Measurements from ENCODE around the gene MTF1.

The MTF1 gene

GRCh38 chr1:37866491-37866890, 7.1 kb upstream of the MTF1 start:
- no peak for DNase-seq

GRCh38 chr1:37865348-37866120, 6.1 kb upstream of the MTF1 start:
- DNase-seq = peak in 1 of 5 experiments; percentile 7

DNA sequence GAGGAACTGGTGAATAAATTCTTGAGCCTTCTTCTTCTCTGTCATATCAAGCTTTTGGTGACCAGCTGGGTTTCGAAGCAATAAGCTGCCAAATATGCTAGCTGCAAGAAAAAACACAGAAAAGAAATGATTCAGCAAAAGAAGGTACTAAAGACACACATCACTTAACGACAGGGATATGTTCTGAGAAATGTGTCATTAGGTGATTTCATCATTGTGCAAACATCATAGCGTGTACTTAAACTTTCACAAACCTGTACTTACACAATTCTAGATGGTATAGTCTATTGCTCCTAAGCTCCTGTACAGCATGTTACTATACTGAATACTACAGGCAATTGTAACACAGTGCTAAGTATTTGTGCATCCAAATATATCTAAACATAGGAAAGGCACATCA, 2.9 kb upstream of the MTF1 start:
- peak in 1 of 5 experiments; percentile 19 for DNase-seq

DNA sequence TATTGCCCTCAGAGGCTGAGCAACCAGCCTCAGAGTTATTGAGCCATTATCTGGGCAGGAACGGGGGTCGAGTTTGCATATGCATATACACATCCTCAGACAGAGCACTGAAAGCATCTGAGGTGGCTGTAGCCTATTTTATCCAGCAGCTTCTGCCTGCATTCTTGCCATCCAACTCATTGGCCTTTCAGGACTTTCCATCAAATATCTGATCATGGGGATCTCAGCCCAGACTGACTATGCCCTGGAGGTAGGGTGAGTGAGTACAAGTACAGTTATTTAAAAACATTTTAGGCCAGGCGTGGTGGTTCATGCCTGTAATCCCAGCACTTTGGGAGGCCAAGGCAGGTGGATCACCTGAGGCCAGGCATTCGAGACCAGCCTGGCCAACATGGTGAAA, 1.8 kb upstream of the MTF1 start:
- no peak for DNase-seq

DNA sequence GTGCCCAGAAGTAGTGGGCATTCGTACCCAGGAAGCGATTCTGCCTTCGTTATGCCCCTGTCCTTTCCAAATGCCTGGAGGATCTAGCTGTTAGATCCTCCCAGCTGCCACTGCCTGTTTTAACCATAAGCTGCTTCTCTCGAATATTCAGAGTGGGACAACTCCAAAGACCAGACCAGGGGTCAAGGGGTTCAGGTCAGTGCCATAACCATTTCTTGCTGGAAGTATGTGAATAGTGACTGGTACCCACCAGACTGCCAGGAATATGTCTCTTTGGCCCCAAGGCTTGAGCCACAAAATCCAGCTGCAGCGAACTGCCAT, 914 bp upstream of the MTF1 start:
- no peak for DNase-seq

DNA sequence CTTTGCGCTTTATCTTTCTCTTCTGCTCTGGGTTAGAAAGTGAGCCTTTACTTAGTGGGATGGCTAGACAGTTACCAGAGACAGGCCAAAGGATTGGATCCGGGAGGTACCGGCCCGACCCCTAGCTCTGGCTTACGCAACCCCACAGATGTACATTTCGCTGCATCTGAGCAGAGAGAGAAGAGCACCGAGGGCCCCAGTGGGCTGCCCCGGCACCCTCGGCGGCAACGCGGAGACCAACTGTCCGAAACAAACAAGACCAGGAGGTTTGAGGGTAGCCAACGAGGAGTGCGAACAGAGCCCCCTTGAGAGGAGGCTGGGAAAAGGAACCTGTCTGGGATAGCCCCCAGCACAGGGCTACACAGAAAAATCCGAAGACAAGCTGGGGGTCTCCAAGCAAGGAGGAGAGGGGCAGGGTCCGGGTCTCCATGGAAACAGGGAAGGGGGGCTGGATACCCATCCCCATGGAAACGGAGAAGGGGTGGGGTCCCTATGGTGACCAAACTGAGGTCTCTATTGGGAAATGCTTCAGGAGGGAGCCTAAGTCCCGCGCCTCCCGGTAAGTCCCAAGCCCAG, 373 bp downstream of the MTF1 start:
- DNase-seq = peak in 1 of 5 experiments; percentile 14

DNA sequence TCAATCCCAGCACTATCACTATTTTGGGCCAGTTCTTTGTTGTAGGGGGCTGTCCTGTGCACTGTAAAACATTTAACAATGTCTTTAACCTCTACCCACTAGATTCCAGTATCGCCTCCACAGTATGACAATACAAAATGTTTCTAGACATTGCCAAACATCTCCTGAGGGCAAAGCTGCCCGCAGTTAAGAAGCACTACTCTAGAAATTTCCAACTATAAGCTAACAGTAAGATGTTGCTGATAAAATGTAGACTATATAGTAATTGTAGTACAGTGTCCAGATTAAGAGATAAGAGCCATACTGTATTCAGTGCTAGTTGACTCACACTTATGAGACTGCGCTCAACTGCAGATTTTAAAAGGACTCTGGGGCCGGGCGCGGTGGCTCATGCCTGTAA, 5.0 kb downstream of the MTF1 start:
- peak in 1 of 5 experiments; percentile 78 for DNase-seq

DNA sequence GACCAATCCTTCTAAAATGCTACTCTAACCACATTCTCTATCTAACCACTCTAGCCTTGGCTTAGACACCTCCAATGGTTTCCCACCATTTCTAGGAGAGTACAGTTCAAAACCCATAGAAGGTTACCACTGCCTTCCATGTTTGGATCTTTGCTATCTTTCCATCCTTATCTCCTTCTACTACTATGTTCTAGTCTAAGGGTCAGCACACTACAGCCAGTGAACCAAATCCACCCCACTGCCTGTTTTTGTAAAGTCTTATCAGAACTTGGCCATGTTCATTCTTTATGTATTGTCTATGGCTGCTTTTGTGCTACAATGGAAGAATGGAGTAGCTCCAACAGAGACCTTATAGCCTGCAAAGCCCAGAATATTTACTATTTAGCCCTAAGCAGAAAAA, 6.2 kb downstream of the MTF1 start:
- DNase-seq = no peak

- peak in 1 of 5 experiments; percentile 31 for DNase-seq
Observed at GRCh38 chr1:37851782-37852210, 7.6 kb downstream of the MTF1 start.

GRCh38 chr1:37851262-37851661, 8.1 kb downstream of the MTF1 start:
- DNase-seq = no peak

- DNase-seq = no peak
Observed at GRCh38 chr1:37850352-37850955, 8.9 kb downstream of the MTF1 start.

- DNase-seq = no peak
Observed at GRCh38 chr1:37849480-37849879, 9.9 kb downstream of the MTF1 start.

GRCh38 chr1:37846647-37847339, 12.6 kb downstream of the MTF1 start:
- DNase-seq = no peak

DNA sequence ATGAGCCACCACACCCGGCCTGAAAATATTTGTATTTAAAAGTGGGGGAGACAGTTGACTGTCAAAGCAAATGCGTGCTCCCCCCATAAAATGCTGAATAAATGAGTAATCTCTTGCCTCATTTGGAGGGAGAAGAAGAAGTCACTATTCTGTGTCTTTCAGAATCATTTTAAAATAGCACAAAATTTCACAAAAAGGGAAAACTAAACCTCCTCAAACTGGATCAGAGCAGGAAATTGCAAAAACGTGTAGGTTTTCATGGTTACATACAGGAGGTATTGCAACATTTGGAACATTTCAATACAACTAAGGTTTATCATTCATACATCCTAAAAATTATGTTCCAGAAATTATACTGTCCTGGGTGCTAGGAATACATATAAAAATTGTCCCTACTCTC, 13.6 kb downstream of the MTF1 start:
- no peak for DNase-seq

GRCh38 chr1:37845049-37845646, 14.2 kb downstream of the MTF1 start:
- DNase-seq = no peak

- DNase-seq = no peak
Observed at GRCh38 chr1:37844536-37844935, 14.9 kb downstream of the MTF1 start.

- DNase-seq = no peak
Observed at GRCh38 chr1:37841652-37842051, 17.7 kb downstream of the MTF1 start.

DNA sequence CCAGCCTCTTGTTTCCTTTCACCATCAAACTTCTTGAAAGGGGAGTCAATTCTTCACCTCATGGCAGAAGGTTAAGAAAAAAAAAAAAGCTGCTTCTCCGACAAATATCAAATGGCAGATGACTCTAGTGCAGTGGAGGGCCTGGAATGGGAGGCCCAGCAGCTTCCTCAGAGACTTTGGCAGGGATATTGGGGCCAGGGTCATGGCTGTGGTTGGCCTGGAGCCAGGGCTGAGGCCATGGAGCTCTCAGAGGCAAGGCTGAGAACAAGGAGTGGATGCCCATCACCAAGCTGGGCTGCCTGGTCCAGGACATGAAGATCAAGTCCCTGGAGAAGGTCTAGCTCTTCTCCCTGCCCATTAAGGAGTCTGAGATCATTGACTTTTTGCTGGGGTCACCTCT, 18.7 kb downstream of the MTF1 start:
- DNase-seq = no peak

GRCh38 chr1:37839676-37840075, 19.7 kb downstream of the MTF1 start:
- DNase-seq = no peak

GRCh38 chr1:37836788-37837187, 22.6 kb downstream of the MTF1 start:
- DNase-seq = no peak

GRCh38 chr1:37831809-37832208, 27.6 kb downstream of the MTF1 start:
- DNase-seq = no peak

- no peak for DNase-seq
Observed at GRCh38 chr1:37831109-37831508, 28.3 kb downstream of the MTF1 start.

DNA sequence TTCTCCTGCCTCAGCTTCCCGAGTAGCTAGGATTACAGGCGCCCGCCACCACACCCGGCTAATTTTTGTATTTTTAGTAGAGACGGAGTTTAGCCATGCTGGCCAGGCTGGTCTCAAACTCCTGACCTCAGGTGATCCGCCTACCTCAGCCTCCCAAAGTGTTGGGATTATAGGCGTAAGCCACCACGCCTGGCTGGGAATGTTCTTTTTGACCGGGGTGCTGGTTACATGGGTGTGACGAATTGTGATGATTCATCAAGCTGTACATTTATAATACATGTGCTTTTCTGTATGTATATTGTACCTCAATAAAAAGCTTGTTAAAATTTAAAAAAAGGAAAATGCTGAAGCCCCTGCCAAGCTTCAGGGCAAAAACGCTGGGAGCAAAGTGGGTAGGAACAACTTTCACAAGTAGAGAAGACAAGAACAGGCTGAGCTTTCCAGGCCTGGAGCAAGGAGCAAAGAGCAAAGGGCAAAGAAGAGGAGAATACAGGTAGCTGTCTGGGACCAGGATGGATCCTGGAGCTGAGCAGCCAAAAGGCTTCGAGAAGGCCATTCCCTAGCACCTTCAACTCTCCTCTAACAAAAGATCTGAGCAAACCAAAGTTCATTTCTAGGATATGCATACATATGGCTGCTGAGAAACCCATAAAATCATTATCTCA, 30.9 kb downstream of the MTF1 start:
- no peak for DNase-seq

All from T-helper 2 cell (primary cell).